GM21619 (cell line): Measurements from ENCODE around the gene PXDC1.

Source experiments
- ATAC-seq: cut with Tn5 transposase; IDR thresholded peaks from one replicate; pipeline ENCODE4 v1.9.1; 2021; ENCODE audit not compliant: unreplicated experiment

PXDC1 gene

DNA sequence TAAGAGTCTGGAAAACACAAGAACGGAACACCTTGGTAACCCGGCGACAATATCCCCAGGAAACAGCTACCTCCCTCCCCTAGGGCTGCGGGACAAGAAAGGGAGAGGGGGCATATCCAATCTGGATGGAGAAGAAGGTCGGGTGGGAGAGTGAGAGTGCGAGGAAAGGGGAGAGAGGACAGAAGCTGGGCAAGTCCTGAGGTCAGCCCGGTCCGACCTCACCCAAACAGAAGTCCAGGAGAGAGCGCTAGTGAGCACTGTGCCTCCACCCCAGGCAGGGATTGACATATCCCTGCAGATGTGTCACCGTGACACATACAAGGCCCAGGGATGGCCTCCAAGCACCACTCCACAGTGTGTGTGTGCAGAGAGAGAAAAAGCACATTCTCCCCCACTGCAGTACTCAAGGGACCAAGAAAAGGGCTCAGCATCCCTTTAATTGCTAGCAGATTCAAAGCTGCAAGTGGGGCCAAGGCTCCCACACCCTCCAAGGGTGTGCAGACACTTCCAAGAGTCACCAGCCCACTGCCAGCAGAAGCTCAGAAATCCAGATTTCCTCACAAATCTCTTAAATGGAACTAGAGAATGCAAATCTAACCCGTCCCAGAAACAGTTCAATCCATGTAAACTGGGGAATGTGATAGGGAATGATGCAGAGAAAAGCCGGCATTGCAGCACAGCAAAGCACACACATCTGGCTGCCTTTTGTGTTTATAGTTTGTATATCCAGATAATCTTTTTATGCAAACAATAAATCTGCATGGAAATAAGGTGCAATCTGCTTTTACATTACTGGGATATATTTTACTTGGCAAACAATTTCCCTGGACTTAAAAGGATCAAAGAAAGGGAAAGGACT is 3.1 kb downstream of the PXDC1 start:
- no peak for ATAC-seq

- ATAC-seq, result no peak
Observed at GRCh38 chr6:3747100-3747737, 4.3 kb downstream of the PXDC1 start.

- ATAC-seq, result no peak
Observed at GRCh38 chr6:3746696-3747095, 4.8 kb downstream of the PXDC1 start.

DNA sequence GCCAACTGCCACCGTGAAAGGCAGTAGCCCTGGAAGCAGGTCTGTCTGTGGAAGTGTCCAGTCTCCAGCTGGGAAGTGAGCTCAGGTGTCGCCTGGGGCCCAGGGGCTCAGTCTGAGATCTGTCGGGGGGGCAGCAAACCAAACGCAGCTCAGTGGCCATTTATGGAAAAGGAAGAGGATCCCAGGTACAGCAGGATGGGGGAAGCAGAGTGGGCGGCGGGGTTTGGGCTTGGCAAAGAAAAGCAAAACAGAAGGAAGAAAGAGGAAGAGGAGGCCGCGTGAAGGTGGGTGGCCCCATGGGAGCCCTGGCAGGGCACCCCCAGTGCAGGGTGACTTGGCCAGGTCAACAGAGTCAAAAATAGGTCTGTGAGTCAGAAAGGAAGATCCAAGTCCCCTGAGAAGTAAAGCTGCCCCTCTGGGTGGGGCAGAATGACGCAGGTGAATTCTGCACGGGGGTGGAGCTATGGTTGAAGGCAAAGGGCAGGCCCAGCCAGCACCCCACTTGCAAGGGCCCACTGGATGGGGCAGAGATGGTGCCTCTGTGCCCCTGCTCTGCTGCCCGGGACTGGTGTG is 5.3 kb downstream of the PXDC1 start:
- ATAC-seq, result peak; percentile 56

GRCh38 chr6:3745566-3746118 is 5.9 kb downstream of the PXDC1 start:
- no peak for ATAC-seq

DNA sequence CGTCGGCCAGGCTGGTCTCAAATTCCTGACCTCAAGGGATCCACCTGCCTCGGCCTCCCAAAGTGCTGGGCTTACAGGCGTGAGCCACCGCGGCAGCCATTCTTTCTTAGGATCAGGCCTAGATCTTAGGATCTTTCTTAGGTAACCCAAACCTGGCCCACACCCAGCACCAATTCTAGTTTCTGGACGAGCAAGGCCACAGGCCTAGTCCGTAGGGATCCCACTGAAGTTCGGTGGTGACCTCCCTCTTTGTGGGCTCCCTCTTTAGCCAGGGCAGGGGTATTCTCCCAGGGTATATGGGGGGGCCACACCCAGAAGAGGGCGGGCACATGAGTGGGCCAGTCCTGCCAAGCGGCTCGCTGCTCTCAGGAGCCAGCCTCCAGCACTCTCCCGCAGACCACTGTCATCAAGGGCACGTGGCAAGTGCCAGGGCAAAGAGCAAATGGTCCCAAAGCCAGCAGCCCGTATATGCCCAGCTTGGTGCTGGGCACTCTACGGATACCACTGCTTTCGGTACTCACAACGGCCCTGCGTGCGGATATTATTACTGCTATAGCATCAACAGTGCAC is 6.5 kb downstream of the PXDC1 start:
- no peak for ATAC-seq

DNA sequence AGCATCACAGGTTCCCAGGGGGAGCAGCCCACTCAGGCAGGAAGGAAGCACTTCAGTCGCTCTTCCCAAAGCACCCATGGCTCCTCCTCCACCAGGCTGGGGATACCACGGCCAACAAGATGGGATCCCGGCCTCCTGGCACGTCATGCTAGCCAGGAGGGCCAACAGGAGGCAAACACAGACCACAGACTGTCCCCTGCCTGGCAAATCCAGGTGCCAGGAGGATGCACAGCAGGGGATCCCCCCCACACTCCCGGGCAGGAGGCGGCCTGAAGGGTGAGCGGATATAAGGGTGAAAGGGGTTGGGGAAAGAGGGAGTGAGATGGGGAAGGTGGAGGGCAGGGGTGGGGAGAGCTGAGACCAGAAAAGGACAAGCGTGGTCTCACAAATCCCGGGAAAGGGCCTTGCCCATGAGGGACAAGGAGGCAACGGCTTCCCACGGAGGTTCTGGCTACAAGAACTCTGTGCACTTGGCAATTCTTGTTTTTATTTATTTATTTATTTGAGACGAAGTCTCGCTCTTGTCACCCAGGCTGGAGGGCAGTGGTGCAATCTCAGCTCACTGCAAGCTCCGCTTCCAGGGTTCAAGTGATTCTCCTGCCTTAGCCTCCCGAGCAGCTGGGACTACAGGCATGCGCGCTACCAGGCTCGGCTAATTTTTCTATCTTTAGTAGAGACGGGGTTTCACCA is 7.2 kb downstream of the PXDC1 start:
- no peak for ATAC-seq

DNA sequence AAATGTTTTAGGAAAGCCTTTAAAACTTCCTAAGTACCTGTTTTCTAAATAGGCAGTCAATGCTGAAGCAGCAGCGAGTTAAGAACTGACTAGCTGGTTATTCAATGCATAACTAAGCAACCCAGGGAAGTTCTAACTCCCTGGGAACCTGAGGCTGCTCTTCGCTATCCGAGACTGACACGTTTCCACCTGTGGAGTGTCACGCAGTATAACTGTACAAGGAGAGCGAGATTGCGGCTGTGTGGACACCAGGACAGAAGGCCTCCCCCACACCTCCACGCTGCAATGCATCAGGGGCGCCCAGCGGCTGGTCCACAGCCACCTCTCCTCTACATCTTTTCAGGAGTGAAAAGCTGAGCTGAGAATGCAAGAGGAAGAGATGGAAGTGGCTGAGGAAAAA is 8.0 kb downstream of the PXDC1 start:
- no peak for ATAC-seq

GRCh38 chr6:3742426-3743344 is 8.8 kb downstream of the PXDC1 start:
- ATAC-seq, result peak; percentile 53

DNA sequence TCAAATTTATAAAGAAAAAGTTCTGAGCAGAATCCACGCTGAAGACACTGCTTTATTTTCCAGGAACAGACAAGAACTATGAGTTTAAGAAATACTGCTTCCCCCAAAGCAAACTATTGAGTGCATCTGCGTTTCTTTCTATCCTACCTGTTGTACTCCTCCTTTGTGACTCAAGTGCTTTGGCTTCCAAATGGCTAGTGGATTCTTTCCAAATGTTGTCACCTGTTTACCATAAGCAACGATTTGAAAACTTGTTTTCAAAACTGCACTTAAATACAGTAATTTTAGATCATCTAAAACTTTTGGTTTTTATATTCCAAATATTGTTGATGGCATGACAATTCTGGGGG is 9.5 kb downstream of the PXDC1 start:
- no peak for ATAC-seq

GRCh38 chr6:3741477-3741871 is 10.0 kb downstream of the PXDC1 start:
- no peak for ATAC-seq

DNA sequence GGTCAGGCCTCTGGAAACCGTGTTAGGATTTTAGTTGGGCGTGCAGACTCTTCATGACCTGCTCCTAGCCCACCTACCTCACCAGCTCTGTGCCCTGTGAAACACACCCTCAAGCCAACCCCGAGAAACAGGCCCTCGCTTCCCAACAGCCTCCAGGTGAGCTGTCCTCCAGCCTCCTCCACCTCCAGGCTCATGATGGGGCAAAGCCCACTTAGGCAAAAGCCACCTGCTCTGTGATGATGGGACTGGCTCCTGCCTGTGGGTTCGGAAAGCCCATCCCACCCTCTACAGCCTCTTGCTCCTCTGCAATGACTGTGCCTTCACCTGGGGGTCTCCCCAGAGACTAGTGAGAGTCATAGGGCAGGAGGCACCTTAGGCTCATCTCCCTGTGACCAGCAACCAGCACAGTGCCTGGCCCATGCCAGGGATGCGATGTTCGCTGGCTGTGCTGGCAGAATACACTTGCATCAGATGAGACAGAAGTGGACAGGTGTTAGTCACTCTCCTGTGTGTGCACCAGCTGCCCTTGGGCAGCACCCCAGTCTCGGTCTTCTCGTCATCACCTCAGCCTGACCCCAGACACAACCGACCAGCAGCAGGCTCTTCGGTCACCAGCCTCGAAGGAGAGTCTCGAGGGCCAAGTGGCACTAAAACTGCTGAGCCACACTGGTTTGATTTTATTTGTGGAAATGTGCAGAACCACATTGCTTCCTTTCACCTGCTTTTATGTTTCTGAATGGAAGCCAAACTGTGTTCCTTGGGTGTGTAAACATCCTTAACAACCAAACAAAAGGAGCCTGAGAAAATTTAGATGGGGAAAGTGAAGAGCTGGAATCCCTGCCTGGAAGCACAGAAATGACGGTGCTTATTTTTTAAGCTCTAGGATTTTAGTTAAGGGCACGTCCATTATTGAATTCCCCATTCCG is 10.7 kb downstream of the PXDC1 start:
- ATAC-seq, result no peak

DNA sequence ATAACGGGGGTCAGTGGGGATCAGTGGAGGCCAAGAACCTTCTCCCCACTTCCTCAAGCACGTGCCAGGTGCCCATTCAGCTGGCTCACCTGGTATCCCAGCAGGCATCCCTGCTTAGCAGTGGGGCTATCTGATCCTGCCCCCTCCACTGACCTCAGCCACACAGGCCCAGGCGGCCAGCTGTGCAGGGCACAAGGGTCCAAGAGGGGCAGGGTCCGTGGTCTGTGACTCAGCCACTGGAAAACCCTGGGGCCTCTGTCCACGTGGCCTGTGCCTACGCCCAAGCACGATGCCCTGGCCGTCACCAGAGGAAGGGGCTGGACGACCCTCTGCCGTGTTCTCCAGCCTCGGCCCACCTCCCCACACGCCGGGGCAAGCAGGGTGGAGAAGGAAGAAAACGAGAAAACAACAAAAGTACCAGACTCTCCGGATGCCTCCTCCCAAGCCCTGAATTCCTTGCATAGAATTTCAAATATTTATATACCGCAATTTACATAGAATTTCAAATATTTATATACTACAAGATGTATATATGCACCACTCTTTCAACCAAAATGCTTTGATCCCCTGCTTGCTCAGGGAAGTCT is 12.1 kb downstream of the PXDC1 start:
- no peak for ATAC-seq

- ATAC-seq, result no peak
Observed at GRCh38 chr6:3738381-3739131, 13.0 kb downstream of the PXDC1 start.

DNA sequence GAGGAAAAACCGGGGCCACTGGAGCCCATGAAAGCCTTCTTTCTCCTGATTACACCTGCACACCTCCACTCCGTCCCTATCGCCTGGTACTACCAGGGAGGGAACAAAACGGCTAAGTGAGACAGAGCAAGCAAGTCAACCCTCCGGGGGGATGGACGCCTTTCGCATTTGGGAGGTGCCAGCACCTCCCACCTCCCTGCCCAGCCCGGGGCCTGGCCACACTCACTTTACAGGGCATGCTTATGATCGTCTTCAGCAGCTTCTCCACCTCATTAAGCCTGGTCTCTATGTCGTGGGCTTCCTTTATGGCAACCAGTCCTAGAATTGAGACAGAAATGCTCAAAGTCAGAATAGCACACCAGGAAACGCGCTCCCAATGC is 13.7 kb downstream of the PXDC1 start:
- ATAC-seq, result no peak

DNA sequence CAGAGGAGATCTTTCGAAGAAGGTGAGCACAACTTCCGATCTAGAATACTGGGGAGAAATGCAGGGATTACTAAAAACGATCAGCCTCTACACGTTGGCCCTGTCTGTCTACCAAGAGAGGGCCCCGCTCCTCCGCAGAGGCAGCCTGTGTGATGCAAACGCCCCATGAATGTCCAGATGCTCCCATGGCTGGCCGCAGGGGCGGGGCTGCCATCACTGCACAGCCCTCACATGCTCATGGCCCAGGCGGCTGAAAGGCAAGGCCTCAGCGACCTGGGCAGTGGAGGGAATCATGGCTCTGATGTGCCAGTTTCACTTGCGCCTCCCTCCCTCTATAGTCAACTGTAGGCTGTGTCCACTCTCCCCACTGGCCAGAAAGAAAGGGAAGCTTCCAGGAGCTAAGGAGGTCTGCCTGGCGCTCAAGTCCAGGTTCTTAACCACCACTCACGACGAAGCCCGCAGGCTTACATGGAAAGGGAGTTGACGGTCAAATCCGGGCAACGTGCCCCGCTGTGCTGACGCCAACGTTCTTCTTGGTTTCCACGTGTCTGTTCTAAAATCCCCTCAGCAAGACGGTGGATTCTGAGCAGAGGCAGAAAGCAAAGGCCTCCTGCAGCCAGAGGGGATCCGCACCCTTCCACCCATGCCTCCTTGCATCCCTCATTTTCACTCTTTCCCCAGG is 14.2 kb downstream of the PXDC1 start:
- ATAC-seq, result no peak

- ATAC-seq, result no peak
Observed at GRCh38 chr6:3735029-3735605, 16.4 kb downstream of the PXDC1 start.
